Mesenchymal stem cell (in vitro differentiated cells and primary cell): ENCODE measurements around the gene FAM78B.

Experiments
- DNase-seq: peaks from one replicate; pipeline ENCODE4 v3.0.0-alpha.2; 2013
- H2AFZ ChIP-seq: one replicate; pipeline ENCODE4 v1.6.1; 2013; ENCODE audit warnings: low read depth, mild to moderate bottlenecking, control low read depth, inconsistent platforms, low read length, moderate library complexity
- H2AK5ac ChIP-seq: 2 replicates; pipeline ENCODE4 v1.6.1; 2013; ENCODE audit warnings: low read length, moderate library complexity, mild to moderate bottlenecking, inconsistent platforms; ENCODE audit not compliant: severe bottlenecking
- H2BK120ac ChIP-seq: one replicate; pipeline ENCODE4 v1.6.1; 2013; ENCODE audit warnings: low read depth, mild to moderate bottlenecking, inconsistent platforms, low read length, moderate library complexity
- H2BK12ac ChIP-seq, 2 experiments: one replicate each; pipeline ENCODE4 v1.6.1; 2013; ENCODE audit warnings: inconsistent platforms in 2 of 2, low read length in 2 of 2, mild to moderate bottlenecking in 2 of 2, moderate library complexity in 2 of 2, control low read depth in 1 of 2
- H2BK15ac ChIP-seq: one replicate; pipeline ENCODE4 v1.6.1; 2013; ENCODE audit warnings: mild to moderate bottlenecking, low read depth, inconsistent platforms; ENCODE audit not compliant: poor library complexity, severe bottlenecking
- H2BK5ac ChIP-seq: 2 replicates; pipeline ENCODE4 v1.6.1; 2013; ENCODE audit warnings: low read depth, mild to moderate bottlenecking, low read length, control low read depth, inconsistent platforms; ENCODE audit not compliant: poor library complexity, severe bottlenecking
- H3K14ac ChIP-seq, 2 experiments: one replicate each; pipeline ENCODE4 v1.6.1; 2013; ENCODE audit warnings: inconsistent platforms in 2 of 2, low read length in 2 of 2, control low read depth in 1 of 2, mild to moderate bottlenecking in 1 of 2, moderate library complexity in 1 of 2
- H3K18ac ChIP-seq, 2 experiments: one replicate each; pipeline ENCODE4 v1.6.1; 2013; ENCODE audit warnings: inconsistent platforms in 2 of 2, low read length in 2 of 2, control low read depth in 1 of 2, low read depth in 1 of 2, mild to moderate bottlenecking in 1 of 2
- H3K23ac ChIP-seq, 2 experiments: one replicate each; pipeline ENCODE4 v1.6.1; 2013; ENCODE audit warnings: inconsistent platforms in 2 of 2, low read length in 2 of 2, mild to moderate bottlenecking in 2 of 2, moderate library complexity in 2 of 2, control low read depth in 1 of 2
- H3K27ac ChIP-seq: 2 replicates; pipeline ENCODE4 v1.5.1; 2013; ENCODE audit warnings: mild to moderate bottlenecking, moderate library complexity, low read length, control low read depth, inconsistent platforms; ENCODE audit not compliant: poor library complexity, severe bottlenecking
- H3K27me3 ChIP-seq, 2 experiments: 2 replicates each; pipeline versions ENCODE4 v1.6.1 to v1.7.0; 2013; ENCODE audit warnings: low read length in 2 of 2, mild to moderate bottlenecking in 2 of 2, moderate library complexity in 2 of 2, control low read depth in 1 of 2, inconsistent platforms in 1 of 2; ENCODE audit not compliant: control insufficient read depth in 1 of 2, insufficient read depth in 1 of 2
- H3K36me3 ChIP-seq, 2 experiments: 2 replicates each; pipeline versions ENCODE4 v1.6.1 to v1.7.0; 2013; ENCODE audit warnings: low read length in 2 of 2, control low read depth in 1 of 2, inconsistent platforms in 1 of 2, low read depth in 1 of 2, mild to moderate bottlenecking in 1 of 2; ENCODE audit not compliant: insufficient read depth in 2 of 2, control insufficient read depth in 1 of 2
- H3K4ac ChIP-seq, 2 experiments: one replicate each; pipeline ENCODE4 v1.6.1; 2013; ENCODE audit warnings: inconsistent platforms in 2 of 2, low read length in 2 of 2, mild to moderate bottlenecking in 2 of 2, moderate library complexity in 2 of 2, control low read depth in 1 of 2, low read depth in 1 of 2
- H3K4me1 ChIP-seq: 2 replicates; pipeline ENCODE4 v1.6.1; 2013; ENCODE audit warnings: low read depth, low read length, control low read depth; ENCODE audit not compliant: control insufficient read depth, insufficient read depth
- H3K4me2 ChIP-seq: 2 replicates; pipeline ENCODE4 v1.6.1; 2013; ENCODE audit warnings: low read length, mild to moderate bottlenecking, inconsistent platforms; ENCODE audit not compliant: poor library complexity, severe bottlenecking
- H3K4me3 ChIP-seq, 2 experiments: 2 replicates each; pipeline versions ENCODE4 v1.5.1 to v1.7.0; 2013; ENCODE audit warnings: low read length in 2 of 2, mild to moderate bottlenecking in 2 of 2, control low read depth in 1 of 2, low read depth in 1 of 2; ENCODE audit not compliant: insufficient read depth in 1 of 2
- H3K79me1 ChIP-seq: replicated peaks from 2 replicates; pipeline ENCODE4 v1.6.1; 2013; ENCODE audit warnings: mild to moderate bottlenecking, control low read depth, low read length, inconsistent platforms; ENCODE audit not compliant: poor library complexity, severe bottlenecking
- H3K9ac ChIP-seq: 2 replicates; pipeline ENCODE4 v1.7.0; 2013; ENCODE audit warnings: mild to moderate bottlenecking, low read length, moderate library complexity
- H3K9me3 ChIP-seq: 2 replicates; pipeline ENCODE4 v1.7.0; 2013; ENCODE audit warnings: mild to moderate bottlenecking, low read length; ENCODE audit not compliant: control insufficient read depth
- H4K8ac ChIP-seq: one replicate; pipeline ENCODE4 v1.6.1; 2013; ENCODE audit warnings: inconsistent platforms, mild to moderate bottlenecking, low read length, moderate library complexity
- H4K91ac ChIP-seq: one replicate; pipeline ENCODE4 v1.6.1; 2013; ENCODE audit warnings: mild to moderate bottlenecking, low read length, inconsistent platforms
- WGBS: methylation state at CpG from one replicate; pipeline ENCODE4 v1.1.7; 2013; ENCODE audit warnings: mixed read lengths; 5-methylcytosine and 5-hydroxymethylcytosine counted together

The FAM78B gene

DNA sequence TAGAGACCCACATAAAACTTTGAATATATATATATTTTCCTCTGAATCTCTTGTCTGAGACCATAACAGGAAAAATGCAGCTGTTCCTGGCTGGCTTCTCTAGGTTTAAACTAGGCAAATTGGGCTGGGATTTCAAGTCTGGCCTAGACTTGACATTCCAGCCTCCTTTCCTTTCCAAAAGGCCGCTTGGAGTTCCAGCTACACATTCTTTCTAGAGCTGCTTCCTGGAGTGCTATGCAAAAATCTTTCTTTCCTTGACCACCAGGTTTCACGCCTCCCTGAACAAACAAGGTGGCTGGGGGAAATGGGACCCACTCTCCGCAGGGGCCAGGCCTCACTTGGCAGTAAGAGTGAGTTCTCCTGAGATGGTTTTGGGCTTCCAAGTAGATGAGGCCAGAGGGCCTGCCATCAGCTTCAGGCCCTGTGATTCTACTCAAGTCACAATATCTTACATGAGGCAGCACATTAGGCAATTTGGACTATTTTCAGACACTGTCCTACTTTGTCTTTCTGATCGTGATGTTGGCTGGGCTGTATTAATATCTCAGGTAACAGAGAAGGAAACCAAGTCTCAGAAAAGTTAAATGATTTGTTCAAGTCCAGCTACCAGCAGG is 102.4 kb downstream of the FAM78B start:
- H3K18ac ChIP-seq = no peak overlapping the region
- no peaks in the 10 kb centered on the region for H3K27me3 ChIP-seq
- no peaks in the 10 kb centered on the region for H3K4me1 ChIP-seq
- H3K23ac ChIP-seq = no peak overlapping the region
- 76% methylated on average over 4 of the region's 4 CpGs for WGBS
- no peak overlapping the region for H4K91ac ChIP-seq
- no peak overlapping the region for H3K27ac ChIP-seq
- H3K79me1 ChIP-seq = no peaks in the 10 kb centered on the region
- no peak overlapping the region for H3K4me3 ChIP-seq
- H2BK5ac ChIP-seq = no peak overlapping the region
- H3K9ac ChIP-seq = no peak overlapping the region
- H3K4me2 ChIP-seq = no peak overlapping the region
- H2BK12ac ChIP-seq = no peak overlapping the region
- no peaks in the 10 kb centered on the region for H3K9me3 ChIP-seq
- no peak overlapping the region for H3K4ac ChIP-seq
- H2BK15ac ChIP-seq = no peak overlapping the region
- no peak overlapping the region for H2BK120ac ChIP-seq
- H3K36me3 ChIP-seq = no peaks in the 10 kb centered on the region
- no peak for DNase-seq
- no peak overlapping the region for H3K14ac ChIP-seq
- H2AK5ac ChIP-seq = no peak overlapping the region
- H2AFZ ChIP-seq = no peak overlapping the region
- no peak overlapping the region for H4K8ac ChIP-seq

DNA sequence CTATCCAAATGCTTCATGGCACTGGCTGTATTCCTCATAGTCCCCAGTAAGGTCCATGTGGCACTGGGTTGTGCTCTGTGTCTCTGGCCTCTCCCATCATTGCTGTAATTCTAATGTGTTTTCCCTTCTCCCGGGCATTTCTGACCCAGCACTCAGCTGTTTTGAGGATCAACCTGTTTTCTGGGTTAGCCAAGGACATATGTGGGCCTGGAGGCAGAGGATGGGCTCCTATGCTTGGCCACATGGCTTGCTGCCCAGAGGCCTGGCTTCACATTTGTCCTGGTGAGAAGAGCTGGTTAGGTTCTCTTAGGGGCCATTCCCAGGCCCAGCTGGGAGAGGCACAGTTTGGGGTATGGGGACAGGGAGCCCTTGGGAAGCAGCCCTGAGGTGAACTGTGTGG is 103.1 kb downstream of the FAM78B start:
- Histone ChIP-seq H3K9me3 (no peaks in the 10 kb centered on the region), H3K27me3 (no peaks in the 10 kb centered on the region), H3K4me3 (no peak overlapping the region), H3K18ac (no peak overlapping the region), H2AFZ (no peak overlapping the region), H2AK5ac (no peak overlapping the region), H3K23ac (no peak overlapping the region), H3K79me1 (no peaks in the 10 kb centered on the region), H2BK5ac (no peak overlapping the region), H2BK120ac (no peak overlapping the region), H3K9ac (no peak overlapping the region), H2BK15ac (no peak overlapping the region), H4K8ac (no peak overlapping the region), H3K14ac (no peak overlapping the region), H3K4me2 (no peak overlapping the region), H4K91ac (no peak overlapping the region), H2BK12ac (no peak overlapping the region), H3K36me3 (no peaks in the 10 kb centered on the region), H3K4me1 (no peaks in the 10 kb centered on the region), H3K27ac (no peak overlapping the region), H3K4ac (no peak overlapping the region)
- whole genome bisulfite sequencing = 40% methylated on average over 1 of the region's 1 CpG
- DNase-seq = no peak

DNA sequence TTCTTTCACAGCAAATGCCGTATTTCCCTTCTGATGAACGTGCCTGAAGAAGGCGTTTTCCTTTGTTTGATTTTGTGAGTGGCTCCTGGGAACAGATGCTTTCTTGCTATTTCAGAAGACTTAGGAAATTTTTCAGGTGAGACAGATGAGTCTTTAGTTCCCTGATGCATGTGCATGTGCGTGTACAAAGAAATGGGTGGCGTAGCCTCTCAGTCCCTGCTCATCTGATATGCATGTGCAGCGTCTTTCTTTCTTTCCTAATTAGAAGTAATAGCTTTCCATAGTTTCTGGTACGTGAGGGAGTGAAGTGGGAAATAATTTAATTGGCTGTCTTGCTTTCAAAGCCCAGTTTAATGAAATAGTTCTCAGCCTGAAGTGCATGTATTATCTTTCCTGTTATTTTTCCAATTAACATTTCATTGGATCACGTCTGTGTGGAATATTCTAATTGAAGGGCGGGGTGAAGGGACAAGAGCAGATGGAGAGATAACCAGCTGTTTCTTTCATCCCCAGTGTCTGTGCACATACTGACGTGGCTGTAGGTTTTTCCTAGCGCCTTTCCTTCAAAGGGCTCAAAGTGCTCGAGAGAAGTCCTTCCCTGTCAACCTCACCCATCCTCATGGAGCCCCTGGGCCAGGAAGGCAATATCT is 104.3 kb downstream of the FAM78B start:
- DNase-seq = no peak
- no peak overlapping the region for H3K4me3 ChIP-seq
- H2AFZ ChIP-seq = no peak overlapping the region
- H2AK5ac ChIP-seq = no peak overlapping the region
- no peak overlapping the region for H3K9ac ChIP-seq
- H3K14ac ChIP-seq = no peak overlapping the region
- no peak overlapping the region for H3K18ac ChIP-seq
- no peak overlapping the region for H3K4me2 ChIP-seq
- no peaks in the 10 kb centered on the region for H3K36me3 ChIP-seq
- H3K9me3 ChIP-seq = no peaks in the 10 kb centered on the region
- H3K4me1 ChIP-seq = no peaks in the 10 kb centered on the region
- H3K27ac ChIP-seq = no peak overlapping the region
- no peaks in the 10 kb centered on the region for H3K79me1 ChIP-seq
- no peaks in the 10 kb centered on the region for H3K27me3 ChIP-seq
- no peak overlapping the region for H4K91ac ChIP-seq
- no peak overlapping the region for H3K4ac ChIP-seq
- no peak overlapping the region for H2BK5ac ChIP-seq
- no peak overlapping the region for H2BK15ac ChIP-seq
- H3K23ac ChIP-seq = no peak overlapping the region
- H2BK120ac ChIP-seq = no peak overlapping the region
- no peak overlapping the region for H2BK12ac ChIP-seq
- no peak overlapping the region for H4K8ac ChIP-seq
- WGBS = 76% methylated on average over 9 of the region's 12 CpGs

DNA sequence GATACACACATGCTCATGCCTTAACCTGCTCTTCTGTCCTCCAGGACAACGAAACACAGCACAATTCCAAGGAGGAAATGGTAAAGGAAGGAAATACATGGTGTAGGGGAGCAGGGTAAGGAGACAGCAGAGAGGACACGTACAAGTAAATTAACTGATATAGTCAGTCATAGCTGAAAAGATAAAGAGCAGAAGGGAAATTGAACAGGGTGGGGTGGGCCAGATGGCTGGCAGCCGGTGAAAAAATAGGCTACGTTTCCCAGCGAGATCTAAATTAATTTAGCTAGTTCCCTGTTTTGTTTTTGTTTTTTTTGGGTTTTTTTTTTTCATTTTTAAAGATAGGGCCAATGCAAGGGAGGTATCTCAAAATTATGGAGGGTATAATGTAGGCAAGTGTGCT is 109.2 kb downstream of the FAM78B start:
- Histone ChIP-seq H2BK15ac (no peak overlapping the region), H3K36me3 (no peaks in the 10 kb centered on the region), H4K8ac (no peak overlapping the region), H2BK12ac (no peak overlapping the region), H3K79me1 (no peaks in the 10 kb centered on the region), H3K27ac (no peak overlapping the region), H3K4ac (no peak overlapping the region), H2AFZ (no peak overlapping the region), H3K18ac (no peak overlapping the region), H4K91ac (no peak overlapping the region), H2BK120ac (no peak overlapping the region), H3K4me1 (no peaks in the 10 kb centered on the region), H3K4me3 (no peak overlapping the region), H3K9me3 (no peaks in the 10 kb centered on the region), H3K14ac (no peak overlapping the region), H3K23ac (no peak overlapping the region), H2AK5ac (no peak overlapping the region), H3K9ac (no peak overlapping the region), H3K27me3 (no peaks in the 10 kb centered on the region), H3K4me2 (no peak overlapping the region), H2BK5ac (no peak overlapping the region)
- no peak for DNase-seq
- 80% methylated on average over 5 of the region's 5 CpGs for WGBS
